GM18507 (cell line): ENCODE measurements around the gene SLC24A3.

ENCODE experiments used
- DNase-seq: peaks from one replicate; pipeline ENCODE4 v3.0.0; 2011; ENCODE audit warnings: low read depth; ENCODE audit not compliant: insufficient read length; ENCODE audit errors: extremely low spot score
- FAIRE-seq: peaks from 2 replicates; lab custom pipeline; 2011; peaks lifted over from hg19 to GRCh38; lab: Jason Lieb, UNC

Gene SLC24A3

GRCh38 chr20:19589787-19590362, 377.4 kb downstream of the SLC24A3 start:
- FAIRE-seq (no peak), DNase-seq (no peak)

GRCh38 chr20:19590382-19590781, 377.9 kb downstream of the SLC24A3 start:
- no peak for DNase-seq
- no peak for FAIRE-seq

- no peak for FAIRE-seq
- no peak for DNase-seq
Observed at GRCh38 chr20:19593762-19594161, 381.3 kb downstream of the SLC24A3 start.

- no peak for FAIRE-seq
Observed at GRCh38 chr20:19594896-19595295, 382.5 kb downstream of the SLC24A3 start.

GRCh38 chr20:19598117-19598850, 385.8 kb downstream of the SLC24A3 start:
- no peak for FAIRE-seq

More at GRCh38 chr20:19594896-19595295, 382.5 kb downstream of the SLC24A3 start:
- DNase-seq, result no peak

GRCh38 chr20:19599200-19599599, 386.8 kb downstream of the SLC24A3 start:
- FAIRE-seq (no peak), DNase-seq (no peak)

More at GRCh38 chr20:19598117-19598850, 385.8 kb downstream of the SLC24A3 start:
- no peak for DNase-seq

GRCh38 chr20:19600042-19600441, 387.6 kb downstream of the SLC24A3 start:
- FAIRE-seq (no peak), DNase-seq (no peak)

- no peak for DNase-seq
- no peak for FAIRE-seq
Observed at GRCh38 chr20:19601126-19601810, 388.8 kb downstream of the SLC24A3 start.

GRCh38 chr20:19602675-19603375, 390.4 kb downstream of the SLC24A3 start:
- FAIRE-seq (no peak), DNase-seq (no peak)

GRCh38 chr20:19603376-19603750, 390.9 kb downstream of the SLC24A3 start:
- no peak for FAIRE-seq
- no peak for DNase-seq

GRCh38 chr20:19605786-19606485, 393.5 kb downstream of the SLC24A3 start:
- DNase-seq (no peak), FAIRE-seq (no peak)

GRCh38 chr20:19609642-19610223, 397.3 kb downstream of the SLC24A3 start:
- DNase-seq (no peak), FAIRE-seq (no peak)

GRCh38 chr20:19615629-19616028, 403.2 kb downstream of the SLC24A3 start:
- no peak for FAIRE-seq

GRCh38 chr20:19616081-19616480, 403.6 kb downstream of the SLC24A3 start:
- no peak for FAIRE-seq
- no peak for DNase-seq

More at GRCh38 chr20:19615629-19616028, 403.2 kb downstream of the SLC24A3 start:
- no peak for DNase-seq

GRCh38 chr20:19616620-19617019, 404.2 kb downstream of the SLC24A3 start:
- FAIRE-seq (no peak), DNase-seq (no peak)

GRCh38 chr20:19617256-19617655, 404.8 kb downstream of the SLC24A3 start:
- no peak for FAIRE-seq
- no peak for DNase-seq

GRCh38 chr20:19618711-19619110, 406.3 kb downstream of the SLC24A3 start:
- DNase-seq (no peak), FAIRE-seq (no peak)

- no peak for FAIRE-seq
Observed at GRCh38 chr20:19619904-19620430, 407.5 kb downstream of the SLC24A3 start.

GRCh38 chr20:19620446-19620845, 408.0 kb downstream of the SLC24A3 start:
- FAIRE-seq (no peak), DNase-seq (no peak)

More at GRCh38 chr20:19619904-19620430, 407.5 kb downstream of the SLC24A3 start:
- DNase-seq, result no peak
